Central memory CD8-positive, alpha-beta T cell (primary cell): ENCODE data around the gene DRICH1.
A peak's percentile ranks its signal among the peaks of the same experiment; 100 is the strongest.
"Not testable (repeated sequence)": the region's sequence is repeated elsewhere in the genome, so short reads cannot be mapped to it uniquely, and the experiment has no call there.

Experiments
- ATAC-seq: fragments of 150-1000 bp; cut with Tn5 transposase; replicated peaks from 2 replicates; pipeline ENCODE4 v1.10.0; 2022; ENCODE audit warnings: mild to moderate bottlenecking, moderate FRiP score, moderate number of reproducible peaks; ENCODE audit not compliant: poor library complexity, severe bottlenecking; ENCODE audit errors: extremely low read depth
- DNase-seq, 2 donors: peaks; one replicate each; pipeline ENCODE4 v3.0.0; 2021; ENCODE audit warnings: low spot score in 2 of 2
- H3K27ac Mint-ChIP-seq: one replicate; pipeline ENCODE4 v1.8.0; 2022; ENCODE audit warnings: low read depth, mild to moderate bottlenecking, moderate library complexity, mixed read lengths
- H3K27me3 Mint-ChIP-seq: one replicate; pipeline ENCODE4 v1.8.0; 2022; ENCODE audit warnings: mixed read lengths
- H3K36me3 Mint-ChIP-seq: one replicate; pipeline ENCODE4 v1.8.0; 2022; ENCODE audit warnings: mild to moderate bottlenecking, moderate library complexity, mixed read lengths; ENCODE audit not compliant: insufficient read depth
- H3K4me1 Mint-ChIP-seq: one replicate; pipeline ENCODE4 v1.8.0; 2022; ENCODE audit warnings: mixed read lengths
- H3K4me3 Mint-ChIP-seq: one replicate; pipeline ENCODE4 v1.8.0; 2022; ENCODE audit warnings: mild to moderate bottlenecking, moderate library complexity, mixed read lengths
- H3K9me3 Mint-ChIP-seq: one replicate; pipeline ENCODE4 v1.8.0; 2022; ENCODE audit warnings: mixed read lengths

DRICH1 gene

GRCh38 chr22:23670378-23671295 is 38.5 kb upstream of the DRICH1 start:
- no peak overlapping the region for H3K4me3 Mint-ChIP-seq
- no peak for DNase-seq
- H3K27me3 Mint-ChIP-seq, result no peaks in the 10 kb centered on the region
- peaks cover 3% of the 10 kb centered on the region for H3K4me1 Mint-ChIP-seq
- H3K9me3 Mint-ChIP-seq, result no peaks in the 10 kb centered on the region
- H3K36me3 Mint-ChIP-seq, result peaks cover 5% of the 10 kb centered on the region
- ATAC-seq, result no peak
- H3K27ac Mint-ChIP-seq, result peak overlapping the region; percentile 51

- H3K27ac Mint-ChIP-seq, ATAC-seq, H3K27me3 Mint-ChIP-seq, H3K4me3 Mint-ChIP-seq, DNase-seq, H3K9me3 Mint-ChIP-seq: not testable (repeated sequence)
- Mint-ChIP-seq H3K36me3 (peaks cover 16% of the 10 kb centered on the region), H3K4me1 (peaks cover 11% of the 10 kb centered on the region)
Measured at GRCh38 chr22:23660381-23660780, 28.3 kb upstream of the DRICH1 start.

- DNase-seq (no peak), ATAC-seq (no peak)
- Mint-ChIP-seq H3K4me3 (no peak overlapping the region), H3K27me3 (no peaks in the 10 kb centered on the region), H3K36me3 (peaks cover 14% of the 10 kb centered on the region), H3K9me3 (no peaks in the 10 kb centered on the region), H3K27ac (no peak overlapping the region), H3K4me1 (peaks cover 6% of the 10 kb centered on the region)
Measured at GRCh38 chr22:23657727-23658126, 25.6 kb upstream of the DRICH1 start.

GRCh38 chr22:23655891-23656475 is 23.9 kb upstream of the DRICH1 start:
- Mint-ChIP-seq H3K27me3 (no peaks in the 10 kb centered on the region), H3K4me3 (no peak overlapping the region), H3K4me1 (no peaks in the 10 kb centered on the region), H3K27ac (no peak overlapping the region), H3K9me3 (no peaks in the 10 kb centered on the region), H3K36me3 (peaks cover 12% of the 10 kb centered on the region)
- ATAC-seq (no peak), DNase-seq (no peak)

- Mint-ChIP-seq H3K36me3 (peaks cover 8% of the 10 kb centered on the region), H3K27me3 (no peaks in the 10 kb centered on the region), H3K4me3 (no peak overlapping the region), H3K4me1 (no peaks in the 10 kb centered on the region), H3K9me3 (no peaks in the 10 kb centered on the region), H3K27ac (no peak overlapping the region)
- ATAC-seq (no peak), DNase-seq (no peak)
Measured at GRCh38 chr22:23652711-23653110, 20.6 kb upstream of the DRICH1 start.

- peaks cover 5% of the 10 kb centered on the region for H3K36me3 Mint-ChIP-seq
- DNase-seq (no peak), ATAC-seq (no peak)
- H3K4me1 Mint-ChIP-seq, result no peaks in the 10 kb centered on the region
- no peak overlapping the region for H3K4me3 Mint-ChIP-seq
- H3K9me3 Mint-ChIP-seq, result no peaks in the 10 kb centered on the region
- no peaks in the 10 kb centered on the region for H3K27me3 Mint-ChIP-seq
- no peak overlapping the region for H3K27ac Mint-ChIP-seq
Measured at GRCh38 chr22:23652286-23652685, 20.2 kb upstream of the DRICH1 start.

- H3K36me3 Mint-ChIP-seq, result peaks cover 5% of the 10 kb centered on the region
Measured at GRCh38 chr22:23651676-23652075, 19.6 kb upstream of the DRICH1 start.

GRCh38 chr22:23649071-23649501 is 17.0 kb upstream of the DRICH1 start:
- Mint-ChIP-seq H3K27ac (no peak overlapping the region), H3K27me3 (no peaks in the 10 kb centered on the region), H3K4me1 (no peaks in the 10 kb centered on the region), H3K9me3 (no peaks in the 10 kb centered on the region), H3K4me3 (no peak overlapping the region), H3K36me3 (peaks cover 5% of the 10 kb centered on the region)
- DNase-seq (no peak), ATAC-seq (no peak)

More at GRCh38 chr22:23651676-23652075, 19.6 kb upstream of the DRICH1 start:
- no peak overlapping the region for H3K4me3 Mint-ChIP-seq
- no peaks in the 10 kb centered on the region for H3K4me1 Mint-ChIP-seq
- no peak for DNase-seq
- no peak for ATAC-seq
- no peaks in the 10 kb centered on the region for H3K9me3 Mint-ChIP-seq
- H3K27me3 Mint-ChIP-seq, result no peaks in the 10 kb centered on the region
- no peak overlapping the region for H3K27ac Mint-ChIP-seq

- H3K27me3 Mint-ChIP-seq, H3K4me1 Mint-ChIP-seq, H3K27ac Mint-ChIP-seq, H3K4me3 Mint-ChIP-seq, ATAC-seq, H3K9me3 Mint-ChIP-seq, H3K36me3 Mint-ChIP-seq, DNase-seq: not testable (repeated sequence)
Measured at GRCh38 chr22:23646526-23646925, 14.4 kb upstream of the DRICH1 start.

GRCh38 chr22:23640206-23640605 is 8.1 kb upstream of the DRICH1 start:
- not testable (repeated sequence) for H3K9me3 Mint-ChIP-seq, ATAC-seq, H3K36me3 Mint-ChIP-seq, H3K27ac Mint-ChIP-seq, DNase-seq, H3K4me1 Mint-ChIP-seq, H3K27me3 Mint-ChIP-seq, H3K4me3 Mint-ChIP-seq

GRCh38 chr22:23639661-23640060 is 7.5 kb upstream of the DRICH1 start:
- no peak for ATAC-seq
- H3K36me3 Mint-ChIP-seq, result peaks cover 2% of the 10 kb centered on the region
- no peaks in the 10 kb centered on the region for H3K27me3 Mint-ChIP-seq
- no peak overlapping the region for H3K4me3 Mint-ChIP-seq
- peak overlapping the region; percentile 30 for H3K27ac Mint-ChIP-seq
- no peak for DNase-seq
- no peaks in the 10 kb centered on the region for H3K4me1 Mint-ChIP-seq
- no peaks in the 10 kb centered on the region for H3K9me3 Mint-ChIP-seq

GRCh38 chr22:23638611-23639010 is 6.5 kb upstream of the DRICH1 start:
- Mint-ChIP-seq H3K9me3 (no peaks in the 10 kb centered on the region), H3K4me1 (no peaks in the 10 kb centered on the region), H3K36me3 (peaks cover 2% of the 10 kb centered on the region), H3K4me3 (no peak overlapping the region), H3K27ac (no peak overlapping the region), H3K27me3 (no peaks in the 10 kb centered on the region)
- ATAC-seq, result no peak
- no peak for DNase-seq

- H3K27me3 Mint-ChIP-seq, H3K9me3 Mint-ChIP-seq, ATAC-seq, H3K4me3 Mint-ChIP-seq, H3K4me1 Mint-ChIP-seq, H3K36me3 Mint-ChIP-seq, H3K27ac Mint-ChIP-seq, DNase-seq: not testable (repeated sequence)
Measured at GRCh38 chr22:23635291-23635690, 3.2 kb upstream of the DRICH1 start.
